HL-60/S4 treated with retinoic acid at 250 ng/mL for 4 days and 3 days (cell line): Measurements from ENCODE around the gene SDS.

Experiments
- in situ Hi-C: fragments of 300-500 bp; cut with MboI; formaldehyde crosslinking; loops from 2 replicates; pipeline ENCODE4 v1.7.0; 2022; ENCODE audit warnings: low sequenced_read_pairs

The SDS gene

GRCh38 chr12:113401066-113402000 lies 2.4 kb downstream of the SDS start:
- in situ Hi-C loops, result no loop called here

DNA sequence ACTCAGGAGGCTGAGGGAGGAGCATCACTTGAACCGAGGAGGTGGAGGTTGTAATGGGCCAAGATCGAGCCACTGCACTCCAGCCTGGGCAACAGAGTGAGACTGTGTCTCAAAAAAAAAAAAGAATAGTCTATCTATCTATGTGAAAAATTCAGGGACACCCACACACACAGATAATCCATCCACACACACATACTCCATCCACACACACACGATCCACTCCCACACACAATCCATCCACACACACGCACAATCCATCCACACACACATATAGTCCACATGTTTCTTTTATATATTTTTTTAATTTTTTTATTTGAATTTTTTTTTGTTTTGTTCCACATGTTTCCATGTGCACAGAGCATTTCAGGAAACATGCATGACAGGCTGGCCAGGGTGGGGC lies 3.3 kb downstream of the SDS start:
- in situ Hi-C loops, result no loop called here

GRCh38 chr12:113399490-113399889 lies 4.2 kb downstream of the SDS start:
- in situ Hi-C loops, result no loop called here

DNA sequence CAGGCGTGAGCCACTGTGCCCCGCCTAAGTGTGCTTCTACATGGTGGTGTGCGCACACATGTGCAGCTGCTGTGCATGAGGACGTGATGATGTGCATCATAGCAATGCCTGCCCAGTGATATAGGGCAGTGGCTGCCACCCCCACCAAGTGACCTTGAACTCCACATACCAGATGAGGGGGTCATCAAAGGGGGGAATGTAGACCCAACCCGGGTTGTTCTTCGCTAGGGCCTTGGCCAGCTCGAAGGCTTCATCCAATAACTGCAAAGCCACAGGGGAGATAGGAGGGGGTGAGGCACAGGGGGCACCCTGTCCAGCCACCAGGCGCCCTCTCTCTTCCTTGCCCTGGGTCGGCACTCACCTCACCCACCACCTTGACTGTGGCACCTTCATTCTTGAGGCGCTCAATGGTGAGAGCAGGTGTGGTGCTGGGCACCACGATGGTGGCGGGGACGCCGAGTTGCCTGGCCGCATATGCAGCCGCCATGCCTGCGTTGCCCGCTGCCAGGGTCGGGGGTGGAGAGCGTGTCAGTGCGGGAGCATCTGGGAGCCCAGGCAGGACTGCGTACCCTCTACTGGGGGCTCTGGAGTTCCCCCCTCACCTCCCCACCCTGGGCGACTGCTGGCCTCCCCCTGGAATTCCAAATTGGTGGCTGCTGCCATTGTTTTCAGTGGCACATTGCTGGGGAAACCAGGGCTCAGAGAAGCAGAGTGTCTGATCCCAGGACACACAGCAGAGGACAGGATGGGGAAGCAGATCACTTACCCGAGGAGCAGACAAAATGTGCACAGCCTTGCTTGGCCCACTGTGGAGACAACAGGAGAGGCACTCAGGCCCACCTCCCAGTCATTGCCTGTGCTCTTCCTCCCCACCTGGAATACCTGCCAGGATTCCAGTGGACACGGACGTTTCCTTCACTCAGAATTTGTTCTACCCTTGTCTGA lies 5.1 kb downstream of the SDS start:
- in situ Hi-C loops, result no loop called here

GRCh38 chr12:113397497-113398197 lies 6.0 kb downstream of the SDS start:
- in situ Hi-C loops, result no loop called here

DNA sequence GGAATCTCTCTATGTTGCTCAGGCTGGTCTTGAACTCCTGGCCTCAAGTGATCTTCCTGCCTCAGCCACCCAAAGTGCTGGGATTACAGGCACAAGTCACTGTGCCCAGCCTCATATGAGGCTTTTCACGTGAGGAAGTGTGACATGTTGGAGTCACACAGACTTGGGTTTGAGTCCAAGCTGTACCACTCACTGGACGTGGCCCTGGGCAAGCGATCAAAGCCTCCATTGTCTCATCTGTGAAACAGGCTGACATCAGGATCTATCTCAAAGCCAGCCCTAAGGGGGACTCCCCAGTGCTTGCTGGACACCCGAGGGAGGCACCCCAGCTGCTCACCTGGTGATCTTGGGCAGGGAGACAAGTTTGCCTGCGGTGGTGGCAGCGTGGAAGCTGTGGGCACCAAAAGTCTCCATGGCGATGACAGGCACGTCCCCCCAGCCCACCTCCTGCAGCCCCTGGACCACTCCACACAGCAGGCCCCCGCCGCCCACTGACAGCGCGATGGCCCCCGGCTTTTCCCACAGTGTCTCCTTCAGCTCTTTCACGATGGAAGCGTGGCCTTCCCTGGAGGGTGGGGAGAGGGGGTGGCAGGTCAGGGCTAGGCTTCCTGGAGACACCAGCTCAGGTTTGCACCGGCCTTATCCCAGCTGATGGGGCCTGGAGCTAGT lies 6.7 kb downstream of the SDS start:
- in situ Hi-C loops, result no loop called here

- in situ Hi-C loops, result no loop called here
Measured at GRCh38 chr12:113396200-113396599, 7.5 kb downstream of the SDS start.

DNA sequence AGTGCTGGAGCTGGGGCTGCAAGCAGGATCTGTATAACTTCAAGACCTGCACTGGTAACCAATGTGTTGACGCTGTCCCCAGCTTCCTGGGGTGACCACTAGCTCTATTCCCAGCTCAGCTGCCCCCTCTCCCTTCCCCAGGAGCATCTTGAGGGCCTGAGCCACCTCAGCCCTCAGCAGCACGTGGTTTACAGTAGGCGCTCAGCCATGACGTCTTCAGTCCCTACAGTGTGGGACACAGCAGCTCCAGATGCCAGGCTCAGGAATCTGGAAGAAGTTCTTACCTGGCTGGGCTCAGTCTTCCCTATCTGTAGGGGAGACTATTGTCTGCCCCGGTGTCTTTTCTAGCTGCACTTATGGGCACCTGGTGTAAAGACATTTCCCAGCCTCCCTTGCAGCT lies 8.6 kb downstream of the SDS start:
- in situ Hi-C loops, result no loop called here

DNA sequence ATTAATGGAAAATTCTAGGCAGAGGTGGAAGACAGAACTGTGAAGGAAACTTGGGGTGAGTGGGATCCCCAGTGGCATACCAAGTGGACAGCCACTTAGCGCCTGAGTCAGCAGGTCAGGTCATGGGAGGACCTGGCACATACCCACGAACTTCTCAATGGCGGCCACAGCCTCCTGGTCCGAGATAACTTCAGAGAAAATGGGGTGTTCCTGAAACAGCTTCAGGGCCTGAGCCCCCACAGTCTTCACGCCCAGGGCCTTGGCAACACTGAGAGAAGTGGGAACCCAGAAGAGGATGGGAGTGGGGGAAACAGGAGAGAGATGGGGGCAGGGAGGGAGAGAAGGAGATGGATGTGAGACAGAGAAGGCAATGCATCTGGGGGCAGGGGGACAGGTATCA lies 9.9 kb downstream of the SDS start:
- in situ Hi-C loops, result no loop called here

DNA sequence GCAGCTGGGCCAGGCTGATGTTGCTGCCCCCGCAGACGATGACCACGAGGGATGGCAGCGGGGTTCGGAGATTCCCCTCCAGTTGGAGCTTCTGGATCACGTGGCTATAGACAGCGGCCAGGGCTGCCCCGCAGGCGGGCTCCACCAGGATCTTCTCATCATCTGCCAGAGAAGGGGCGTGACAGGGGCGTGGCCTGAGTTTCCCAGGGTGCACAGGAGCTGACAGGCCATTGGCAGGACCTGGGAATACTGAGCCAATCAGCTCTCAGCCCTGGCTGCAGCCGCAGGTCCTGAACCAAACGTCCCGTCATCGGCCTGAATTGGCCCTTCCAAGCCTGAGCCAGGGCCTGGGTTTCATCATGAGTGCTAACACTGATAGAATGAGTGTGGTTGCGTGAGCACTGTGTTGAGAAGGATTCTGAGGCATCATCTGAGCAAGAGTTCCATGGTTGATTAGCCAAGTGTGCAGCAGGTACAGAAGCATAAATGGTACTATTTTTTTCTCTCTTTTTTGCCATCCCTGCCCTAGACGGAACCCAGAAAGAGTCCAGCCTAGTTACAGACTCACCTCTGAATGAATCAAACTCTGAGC lies 10.6 kb downstream of the SDS start:
- in situ Hi-C loops, result no loop called here

DNA sequence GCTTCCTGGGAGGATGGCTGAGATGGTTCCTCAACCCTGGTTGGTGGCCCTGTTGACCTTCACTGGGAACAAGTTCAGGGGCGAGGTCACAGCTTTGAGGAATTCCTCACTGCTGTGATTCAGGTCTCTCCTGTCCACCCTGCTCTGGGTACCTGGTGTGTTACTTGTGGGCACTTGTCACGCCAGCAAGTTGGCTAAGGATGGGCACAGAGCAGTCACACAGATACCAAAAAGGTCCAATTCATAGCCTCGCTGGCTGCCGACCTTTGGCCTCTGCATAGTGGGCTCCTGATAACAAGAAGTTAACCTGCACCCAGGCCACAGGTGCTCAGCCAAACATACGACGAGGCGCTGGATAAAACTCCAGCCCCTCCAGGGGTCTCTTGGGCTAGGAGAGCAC lies 11.2 kb downstream of the SDS start:
- in situ Hi-C loops, result no loop called here

GRCh38 chr12:113391650-113392337 lies 11.9 kb downstream of the SDS start:
- in situ Hi-C loops, result no loop called here

- in situ Hi-C loops, result no loop called here
Measured at GRCh38 chr12:113391145-113391544, 12.5 kb downstream of the SDS start.

GRCh38 chr12:113390064-113391043 lies 13.3 kb downstream of the SDS start:
- in situ Hi-C loops, result no loop called here

DNA sequence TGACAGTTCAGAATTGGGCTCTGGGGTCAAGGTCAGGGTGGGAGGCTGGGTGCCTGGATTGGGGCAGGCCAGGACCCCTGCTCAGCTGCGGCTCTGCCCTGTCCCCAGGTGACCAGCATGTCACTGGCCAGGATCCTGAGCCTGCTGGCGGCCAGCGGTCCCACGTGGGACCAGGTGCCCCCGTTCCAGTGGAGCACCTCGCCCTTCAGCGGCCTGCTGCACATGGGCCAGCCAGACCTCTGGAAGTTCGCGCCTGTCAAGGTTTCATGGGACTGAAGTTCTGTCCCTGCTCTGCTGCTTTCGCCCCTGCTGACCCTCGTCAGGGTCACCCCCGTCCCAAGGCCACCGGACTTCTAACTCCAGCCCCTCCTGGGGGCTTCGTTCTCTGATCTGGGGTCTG lies 15.3 kb downstream of the SDS start:
- in situ Hi-C loops, result no loop called here

DNA sequence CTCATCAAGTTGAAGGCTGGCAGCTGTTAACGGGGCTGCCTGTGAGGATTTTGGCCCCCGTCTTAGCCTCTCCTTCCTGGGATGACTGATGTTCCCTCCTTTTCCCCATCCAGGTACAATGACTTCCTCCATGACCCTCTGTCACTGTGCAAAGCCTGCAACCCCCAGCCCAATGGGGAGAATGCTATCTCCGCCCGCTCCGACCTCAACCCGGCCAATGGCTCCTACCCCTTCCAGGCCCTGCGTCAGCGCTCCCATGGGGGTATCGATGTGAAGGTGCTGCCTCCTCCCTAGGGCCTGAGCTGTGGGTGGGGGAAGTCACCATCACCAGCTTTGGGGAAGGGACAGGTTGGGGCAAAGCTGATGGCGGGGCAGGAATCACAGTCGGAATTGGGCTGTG lies 16.1 kb downstream of the SDS start:
- in situ Hi-C loops, result no loop called here

DNA sequence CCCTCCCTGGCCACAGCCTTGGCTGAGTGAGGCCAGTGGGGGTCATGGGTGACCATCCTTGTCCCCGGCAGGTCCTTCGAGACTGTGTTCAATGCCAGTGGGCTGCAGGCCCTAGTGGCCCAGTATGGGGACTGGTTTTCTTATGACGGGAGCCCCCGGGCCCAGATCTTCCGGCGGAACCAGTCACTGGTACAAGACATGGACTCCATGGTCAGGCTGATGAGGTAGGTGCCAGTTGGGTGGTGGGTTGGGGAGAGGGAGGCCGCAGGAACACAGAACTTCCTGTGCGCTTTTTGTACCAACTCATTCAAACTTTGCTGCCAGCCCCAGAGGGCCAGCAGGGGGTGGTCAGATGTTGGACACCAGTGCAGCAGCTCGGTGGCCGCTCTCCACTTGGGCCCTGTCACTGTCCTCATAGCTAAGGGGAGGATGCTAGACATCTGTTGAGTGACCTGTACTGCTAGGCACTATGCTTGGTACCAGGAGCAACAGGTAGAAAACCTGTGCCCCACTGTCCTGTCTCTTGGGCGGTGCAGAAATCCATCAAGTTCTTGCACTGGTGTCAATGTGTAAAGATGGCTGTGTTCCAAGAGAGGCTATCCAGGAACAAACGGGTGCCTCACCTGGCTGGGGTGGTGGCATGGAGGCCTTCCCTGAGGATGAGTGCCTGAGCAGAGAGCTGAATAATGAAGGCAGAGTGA lies 16.7 kb downstream of the SDS start:
- in situ Hi-C loops, result no loop called here
